H1 (cell line): ENCODE results near the gene PPIL6. TPM values are rescaled to one million over a fixed set of nuclear protein-coding genes. Genes with fewer than 3 reads are reported as not detected.

Source experiments
- CTCF ChIA-PET: fragments of 300-600 bp; sonication (Branson Sonifier 250); formaldehyde crosslinking; loops from one replicate; lab custom pipeline; 2021; ENCODE audit not compliant: partially characterized antibody; lab: Charles Lee
- POLR2A ChIA-PET: fragments of 300-600 bp; sonication (Branson Sonifier 250); formaldehyde crosslinking; loops from one replicate; lab custom pipeline; 2021; ENCODE audit warnings: inconsistent platforms; ENCODE audit not compliant: partially characterized antibody; lab: Charles Lee
- DNase-seq, 2 experiments: peaks; one replicate each; pipeline versions ENCODE4 v3.0.0 to v3.0.0-alpha.2; 2010 to 2022; ENCODE audit warnings: low spot score in 2 of 2, low read depth in 1 of 2, mixed read lengths in 1 of 2
- FAIRE-seq: peaks from 2 replicates; lab custom pipeline; 2011; peaks lifted over from hg19 to GRCh38; lab: Jason Lieb, UNC
- H2AFZ ChIP-seq: 2 replicates; pipeline ENCODE4 v1.8.1; 2012; ENCODE audit warnings: low read length, inconsistent platforms
- H2AK5ac ChIP-seq: 2 replicates; pipeline ENCODE4 v1.6.1; 2013; ENCODE audit warnings: low read depth, low read length
- H2BK120ac ChIP-seq: replicated peaks from 2 replicates; pipeline ENCODE3; 2013; ENCODE audit warnings: low read depth, low read length, inconsistent platforms
- H2BK12ac ChIP-seq: 2 replicates; pipeline ENCODE4 v1.6.1; 2013; ENCODE audit warnings: low read depth, low read length
- H2BK15ac ChIP-seq: 2 replicates; pipeline ENCODE4 v1.6.1; 2013; ENCODE audit warnings: low read length
- H2BK20ac ChIP-seq: 2 replicates; pipeline ENCODE4 v1.6.1; 2013; ENCODE audit warnings: low read length
- H2BK5ac ChIP-seq: 2 replicates; pipeline ENCODE4 v1.6.1; 2013; ENCODE audit warnings: low read depth, low read length
- H3K14ac ChIP-seq: 2 replicates; pipeline ENCODE4 v1.6.1; 2013; ENCODE audit warnings: inconsistent platforms; ENCODE audit not compliant: insufficient read length
- H3K18ac ChIP-seq: 2 replicates; pipeline ENCODE4 v1.6.1; 2013; ENCODE audit warnings: low read length; ENCODE audit errors: extremely low read depth
- H3K23ac ChIP-seq: 2 replicates; pipeline ENCODE4 v1.6.1; 2013; ENCODE audit warnings: inconsistent platforms; ENCODE audit not compliant: insufficient read length
- H3K23me2 ChIP-seq: 2 replicates; pipeline ENCODE4 v1.6.1; 2013; ENCODE audit warnings: low read depth, low read length
- H3K27ac ChIP-seq: 2 replicates; pipeline ENCODE4 v1.6.1; 2011; ENCODE audit warnings: low read depth, low read length, inconsistent platforms
- H3K27me3 ChIP-seq, 4 experiments: replicated peaks in 1 of 4; 1 replicate in 1 of 4; 2 replicates in 3 of 4; pipeline versions ENCODE4 v1.6.1 to v1.8.1; 2011 to 2013; ENCODE audit warnings: low read length in 3 of 4, mild to moderate bottlenecking in 3 of 4, inconsistent platforms in 2 of 4, mixed read lengths in 2 of 4, moderate library complexity in 1 of 4; ENCODE audit not compliant: control insufficient read depth in 3 of 4, insufficient read depth in 3 of 4; ENCODE audit errors: extremely low read depth in 1 of 4
- H3K36me3 ChIP-seq, 4 experiments: 2 replicates each; pipeline versions ENCODE4 v1.6.1 to v1.8.1; 2011 to 2013; ENCODE audit warnings: mild to moderate bottlenecking in 4 of 4, low read length in 3 of 4, moderate library complexity in 2 of 4, control low read depth in 1 of 4, inconsistent platforms in 1 of 4; ENCODE audit not compliant: insufficient read depth in 4 of 4, control insufficient read depth in 2 of 4
- H3K4ac ChIP-seq: replicated peaks from 2 replicates; pipeline ENCODE3; 2013; ENCODE audit warnings: low read length, low read depth, mixed read lengths, inconsistent platforms; ENCODE audit not compliant: insufficient read length
- H3K4me1 ChIP-seq, 4 experiments: replicated peaks in 1 of 4; 1 replicate in 1 of 4; 2 replicates in 3 of 4; pipeline versions ENCODE4 v1.6.1 to v1.8.1; 2011 to 2013; ENCODE audit warnings: low read length in 3 of 4, inconsistent platforms in 2 of 4, mixed read lengths in 1 of 4; ENCODE audit not compliant: insufficient read depth in 4 of 4, control insufficient read depth in 3 of 4
- H3K4me2 ChIP-seq, 2 experiments: 2 replicates each; pipeline versions ENCODE4 v1.6.1 to v1.8.1; 2011 to 2013; ENCODE audit warnings: low read depth in 2 of 2, low read length in 2 of 2, control low read depth in 1 of 2, inconsistent platforms in 1 of 2, mild to moderate bottlenecking in 1 of 2; ENCODE audit not compliant: insufficient read depth in 1 of 2
- H3K4me3 ChIP-seq, 4 experiments: fragments of 200-600, 300-600 bp in 1 of 4; sonication (generic), shearing (Covaris generic), sonication (Bioruptor Twin) in 1 of 4; 2 replicates each; pipeline versions ENCODE4 v1.5.1 to v1.8.1; 2011 to 2016; ENCODE audit warnings: low read length in 4 of 4, low read depth in 3 of 4, control low read depth in 2 of 4, inconsistent platforms in 2 of 4, mild to moderate bottlenecking in 2 of 4, mixed read lengths in 1 of 4, moderate library complexity in 1 of 4; ENCODE audit not compliant: insufficient read depth in 2 of 4; ENCODE audit errors: extremely low read depth in 1 of 4
- H3K56ac ChIP-seq: replicated peaks from 2 replicates; pipeline ENCODE3; 2013; ENCODE audit warnings: low read depth, mild to moderate bottlenecking, mixed read lengths, low read length, inconsistent platforms; ENCODE audit not compliant: insufficient read length
- H3K79me1 ChIP-seq: 2 replicates; pipeline ENCODE4 v1.6.1; 2013; ENCODE audit warnings: low read depth, low read length, control low read depth
- H3K79me2 ChIP-seq, 2 experiments: 2 replicates each; pipeline versions ENCODE4 v1.6.1 to v1.8.1; 2012 to 2013; ENCODE audit warnings: low read length in 2 of 2, mild to moderate bottlenecking in 2 of 2, inconsistent platforms in 1 of 2; ENCODE audit not compliant: insufficient read depth in 2 of 2, control insufficient read depth in 1 of 2
- H3K9ac ChIP-seq, 4 experiments: replicated peaks in 1 of 4; 1 replicate in 1 of 4; 2 replicates in 3 of 4; pipeline versions ENCODE4 v1.6.1 to v1.8.1; 2011 to 2013; ENCODE audit warnings: low read depth in 3 of 4, low read length in 3 of 4, control low read depth in 2 of 4, mild to moderate bottlenecking in 2 of 4, moderate library complexity in 2 of 4, inconsistent platforms in 1 of 4; ENCODE audit errors: extremely low read depth in 1 of 4
- H3K9me3 ChIP-seq, 2 experiments: 2 replicates each; pipeline versions ENCODE4 v1.6.1 to v1.8.1; 2012 to 2013; ENCODE audit warnings: mild to moderate bottlenecking in 2 of 2, moderate library complexity in 2 of 2, control low read depth in 1 of 2, inconsistent platforms in 1 of 2, low read depth in 1 of 2, low read length in 1 of 2, mixed read lengths in 1 of 2; ENCODE audit not compliant: insufficient read depth in 2 of 2
- H4K20me1 ChIP-seq, 2 experiments: replicated peaks in 1 of 2; 2 replicates each; pipeline versions ENCODE3 to v1.8.1; 2011 to 2013; ENCODE audit warnings: inconsistent platforms in 2 of 2, low read length in 2 of 2, mild to moderate bottlenecking in 1 of 2; ENCODE audit not compliant: insufficient read depth in 2 of 2, control insufficient read depth in 1 of 2
- H4K5ac ChIP-seq: 2 replicates; pipeline ENCODE4 v1.6.1; 2013; ENCODE audit warnings: low read length, low read depth, mixed read lengths, inconsistent platforms; ENCODE audit not compliant: insufficient read length
- H4K8ac ChIP-seq: 2 replicates; pipeline ENCODE4 v1.8.0; 2013; ENCODE audit warnings: mild to moderate bottlenecking, moderate library complexity, low read length, inconsistent platforms; ENCODE audit not compliant: insufficient read depth; ENCODE audit errors: extremely low read depth
- H4K91ac ChIP-seq: replicated peaks from 2 replicates; pipeline ENCODE3; 2013; ENCODE audit warnings: low read length, mixed read lengths, inconsistent platforms; ENCODE audit not compliant: insufficient read length
- CHD2 ChIP-seq: IDR thresholded peaks from 2 replicates; pipeline ENCODE4 v1.6.1; 2012; ENCODE audit warnings: low read length, improper control_type of control experiment
- CREB1 ChIP-seq: IDR thresholded peaks from 2 replicates; pipeline ENCODE4 v1.6.1; 2012; ENCODE audit warnings: inconsistent platforms
- EGR1 ChIP-seq: IDR thresholded peaks from 2 replicates; pipeline ENCODE4 v1.6.1; 2011; ENCODE audit warnings: low read depth, low read length, borderline replicate concordance
- GTF2F1 ChIP-seq: IDR thresholded peaks from 2 replicates; pipeline ENCODE4 v1.6.1; 2012; ENCODE audit warnings: low read depth, low read length, improper control_type of control experiment, borderline replicate concordance
- MAX ChIP-seq: IDR thresholded peaks from 2 replicates; pipeline ENCODE4 v1.6.1; 2012; ENCODE audit warnings: inconsistent platforms
- NRF1 ChIP-seq: IDR thresholded peaks from 2 replicates; pipeline ENCODE4 v1.6.1; 2011; ENCODE audit warnings: mild to moderate bottlenecking, low read depth, low read length, improper control_type of control experiment
- PHF8 ChIP-seq: fragments of 200-600 bp; sonication (generic); conservative IDR thresholded peaks from 2 replicates; pipeline ENCODE4 v1.7.1; 2012; ENCODE audit warnings: low read depth, mild to moderate bottlenecking, inconsistent platforms, low read length, moderate library complexity
- RBBP5 ChIP-seq: IDR thresholded peaks from 2 replicates; pipeline ENCODE4 v1.7.1; 2012; ENCODE audit warnings: low read depth, mild to moderate bottlenecking, inconsistent platforms, low read length, moderate library complexity, borderline replicate concordance
- SP1 ChIP-seq: IDR thresholded peaks from 2 replicates; pipeline ENCODE4 v1.6.1; 2011; ENCODE audit warnings: low read depth, low read length
- SP4 ChIP-seq: IDR thresholded peaks from 2 replicates; pipeline ENCODE4 v1.6.1; 2012; ENCODE audit warnings: low read length, inconsistent platforms
- SRF ChIP-seq: IDR thresholded peaks from 2 replicates; pipeline ENCODE4 v1.6.1; 2011; ENCODE audit warnings: mild to moderate bottlenecking, low read depth, low read length, moderate library complexity
- WGBS, 2 experiments: shearing (Covaris generic) in 1 of 2; methylation state at CpG; one replicate each; pipeline versions ENCODE4 v1.1.6 to v1.1.7; 2013 to 2015; ENCODE audit warnings: low lambda C conversion rate in 2 of 2, mixed read lengths in 2 of 2, inconsistent platforms in 1 of 2, low coverage in 1 of 2, missing lambda C conversion rate in 1 of 2; ENCODE audit not compliant: insufficient replicate concordance in 2 of 2, insufficient coverage in 1 of 2, insufficient read length in 1 of 2; ENCODE audit errors: extremely low coverage in 1 of 2, missing lambda C conversion rate in 1 of 2; 5-methylcytosine and 5-hydroxymethylcytosine counted together
- polyA plus RNA-seq, 7 experiments: library from polyadenylated mRNA; depleted of rRNA in 3 of 7; stranded (reverse) in 5 of 7; unstranded in 2 of 7; fragments of >200 nt in 5 of 7; fragments of 200-250 nt in 2 of 7; gene quantifications; 1 replicate in 5 of 7; 2 replicates in 1 of 7; 4 replicates in 1 of 7; pipeline versions ENCODE4 v1.2.1 to v1.2.3, GENCODE V29; 2011 to 2013; ENCODE audit warnings: missing spikeins in 2 of 7, mixed read lengths in 2 of 7
- total RNA-seq: library from RNA; stranded (reverse); fragmentation: NEBNext Ultra II Directional; extraction: Animal tissue kit (Norgen Biotek cat#: 25700); gene quantifications from 2 replicates; pipeline ENCODE4 v1.2.1, GENCODE V29; 2021

PPIL6 gene
- total and polyA plus RNA-seq, 2 of the 8 experiments (the other 6 are each of a cell fraction or from before 2014, with no cell fraction given) = 0.42 to 1.3 TPM

GRCh38 chr6:109381747-109382575 lies 58.5 kb downstream of the PPIL6 start, which contains the start of gene CD164:
TSS of gene CD164 (minus strand) at chr6:109382467. CDS start at chr6:109382378, 89 bp downstream.
- peak within 1 kb of the TSS; percentile 100 for H2BK5ac ChIP-seq
- peaks cover 2 to 16% (median 6%) of the 10 kb centered on the region in 4 experiments; a peak in 5 of 8 replicates for H3K36me3 ChIP-seq
- H4K91ac ChIP-seq = peak within 1 kb of the TSS; percentile 100
- H3K79me1 ChIP-seq = no peaks in the 10 kb centered on the region
- peak in 1 of 2 experiments; percentile 75 for DNase-seq
- H3K27me3 ChIP-seq = no peaks in the 10 kb centered on the region
- peak within 1 kb of the TSS; percentile 99 for H2BK120ac ChIP-seq
- POLR2A ChIA-PET = interaction anchor here (0.6 to 3.2 kb wide), 18 partner anchors 9 to 287 kb away, joined by 3 to 20 read pairs (median 4); partner anchors contain the start of genes CEP57L1, PPIL6, SESN1 and SMPD2
- peak within 1 kb of the TSS; percentile 100; the same call in 1 of the 2 replicates for H2BK20ac ChIP-seq
- H3K23ac ChIP-seq = no peak within 1 kb of the TSS
- H4K8ac ChIP-seq = peak within 1 kb of the TSS; percentile 100
- peak within 1 kb of the TSS; percentile 99 for H2AFZ ChIP-seq
- 1% methylated on average over 62 of the region's 93 CpGs; no CpG with 5 or more reads in 1 of the 2 experiments for WGBS, 2 experiments
- peak within 1 kb of the TSS; percentile 99 for H3K56ac ChIP-seq
- H2BK12ac ChIP-seq = peak within 1 kb of the TSS; percentile 100
- FAIRE-seq = no peak
- peaks cover 20 to 48% of the 10 kb centered on the region in 2 experiments for H3K79me2 ChIP-seq
- H3K4ac ChIP-seq = peak within 1 kb of the TSS; percentile 98
- H4K20me1 ChIP-seq = peaks cover 5 to 7% of the 10 kb centered on the region in 2 experiments
- H3K4me3 ChIP-seq = peak within 1 kb of the TSS; percentile 67 to 94 (median 80)
- CTCF ChIA-PET = interaction anchor here (1.0 to 5.8 kb wide), 9 partner anchors 9 to 194 kb away, joined by 3 to 62 read pairs (median 5); no protein-coding TSS in a partner anchor
- H3K14ac ChIP-seq = peak within 1 kb of the TSS; percentile 62
- H2AK5ac ChIP-seq = no peak within 1 kb of the TSS
- peaks cover 2% of the 10 kb centered on the region; the same call in 1 of the 2 replicates for H3K23me2 ChIP-seq
- peak within 1 kb of the TSS; percentile 97 to 100 (median 100) for H3K9ac ChIP-seq
- H3K9me3 ChIP-seq = no peaks in the 10 kb centered on the region
- peak within 1 kb of the TSS; percentile 100 for H4K5ac ChIP-seq
- H2BK15ac ChIP-seq = peak within 1 kb of the TSS; percentile 99; the same call in 1 of the 2 replicates
- peak within 1 kb of the TSS; percentile 100 for H3K18ac ChIP-seq
- H3K27ac ChIP-seq = peak within 1 kb of the TSS; percentile 100
- peaks cover 0 to 5% (median 0%) of the 10 kb centered on the region in 4 experiments; a peak in 2 of 7 replicates for H3K4me1 ChIP-seq
- H3K4me2 ChIP-seq = peak within 1 kb of the TSS; percentile 79 to 97
- TF ChIP-seq GTF2F1 (peak; percentile 44; the same call in 1 of the 2 replicates), MAX (peak; percentile 78), CHD2 (peak; percentile 19; the same call in 1 of the 2 replicates), SRF (no peak), SP4 (no peak), EGR1 (peak; percentile 95), RBBP5 (peak; percentile 79), PHF8 (peak; percentile 91), SP1 (no peak; the same call in 1 of the 2 replicates), NRF1 (no peak), CREB1 (peak; percentile 90)
